Measurements from ENCODE around the gene KIF5C. TPM values are rescaled to one million over a fixed set of nuclear protein-coding genes. Genes with fewer than 3 reads are reported as not detected.
A peak's percentile ranks its signal among the peaks of the same experiment; 100 is the strongest.

KIF5C gene
- total and polyA plus RNA-seq, 2 experiments from 2014 or later: 45.0 to 49.1 TPM

- no peak for TF ChIP-seq ETS1 (IDR thresholded peaks at IDR 0.05)
Observed at GRCh38 chr2:148968776-148969319, 93.8 kb downstream of the KIF5C start (continued).

- Mint-ChIP-seq H3K27ac (0 out of 2 replicates have a peak overlapping the region, but pooled peaks have one; percentile 33), H3K4me1 (peaks cover 45% of the 10 kb centered on the region), H3K36me3 (ENCODE audit: low read depth) (peaks cover 19% of the 10 kb centered on the region; the same call in 2 of the 3 replicates), H3K27me3 (ENCODE audit: insufficient read depth, low read depth, poor library complexity) (peaks cover 3% of the 10 kb centered on the region), H3K4me3 (no peak overlapping the region), H3K9me3 (no peaks in the 10 kb centered on the region; the same call in 2 of the 3 replicates)
- no peaks in the 10 kb centered on the region for H3K36me3 ChIP-seq (ENCODE audit: insufficient read depth)
- DNase-seq (ENCODE audit: low spot score): no peak
- H3K9me2 ChIP-seq (ENCODE audit: insufficient read depth): peaks cover 4% of the 10 kb centered on the region; the same call in 1 of the 2 replicates
- H2AFZ ChIP-seq: no peak overlapping the region
- no peak overlapping the region for H3K4me2 ChIP-seq
- no peaks in the 10 kb centered on the region for H3K27me3 ChIP-seq (ENCODE audit: insufficient read depth)
- peak overlapping the region; percentile 36; the same call in 1 of the 2 replicates for H3K27ac ChIP-seq (ENCODE audit: low read depth)
- no peaks in the 10 kb centered on the region; the same call in 1 of the 2 replicates for H3K79me2 ChIP-seq (replicated peaks; ENCODE audit: insufficient read depth)
- H3F3A ChIP-seq (replicated peaks; ENCODE audit: low read depth): no peaks in the 10 kb centered on the region
- H4K20me1 ChIP-seq (replicated peaks; ENCODE audit: insufficient read depth): peaks cover 4% of the 10 kb centered on the region; the same call in 1 of the 2 replicates
- H3K4me3 ChIP-seq: no peak overlapping the region
- ATAC-seq: no peak
- peaks cover 34% of the 10 kb centered on the region for H3K4me1 ChIP-seq (ENCODE audit: insufficient read depth)
- TF ChIP-seq ETS1 (IDR thresholded peaks at IDR 0.05) (no peak), EZH2phosphoT487 (IDR thresholded peaks at IDR 0.05; ENCODE audit: unreplicated experiment) (no peak), NANOG (IDR thresholded peaks at IDR 0.05; ENCODE audit: borderline replicate concordance) (no peak), ZNF331 (CRISPR knock-in tag; IDR thresholded peaks at IDR 0.05; ENCODE audit: low read depth) (no peak), POLR2AphosphoS5 (IDR thresholded peaks at IDR 0.05; ENCODE audit: low read depth) (no peak), STAT1 (IDR thresholded peaks at IDR 0.05; ENCODE audit: unreplicated experiment) (no peak), CREB1 (CRISPR knock-in tag; IDR thresholded peaks at IDR 0.05; ENCODE audit: low read depth) (no peak), JUNB (IDR thresholded peaks at IDR 0.05; ENCODE audit: unreplicated experiment) (no peak), ZNF114 (CRISPR knock-in tag; IDR thresholded peaks at IDR 0.05) (no peak)
- TF ChIP-seq, protein P1, sequence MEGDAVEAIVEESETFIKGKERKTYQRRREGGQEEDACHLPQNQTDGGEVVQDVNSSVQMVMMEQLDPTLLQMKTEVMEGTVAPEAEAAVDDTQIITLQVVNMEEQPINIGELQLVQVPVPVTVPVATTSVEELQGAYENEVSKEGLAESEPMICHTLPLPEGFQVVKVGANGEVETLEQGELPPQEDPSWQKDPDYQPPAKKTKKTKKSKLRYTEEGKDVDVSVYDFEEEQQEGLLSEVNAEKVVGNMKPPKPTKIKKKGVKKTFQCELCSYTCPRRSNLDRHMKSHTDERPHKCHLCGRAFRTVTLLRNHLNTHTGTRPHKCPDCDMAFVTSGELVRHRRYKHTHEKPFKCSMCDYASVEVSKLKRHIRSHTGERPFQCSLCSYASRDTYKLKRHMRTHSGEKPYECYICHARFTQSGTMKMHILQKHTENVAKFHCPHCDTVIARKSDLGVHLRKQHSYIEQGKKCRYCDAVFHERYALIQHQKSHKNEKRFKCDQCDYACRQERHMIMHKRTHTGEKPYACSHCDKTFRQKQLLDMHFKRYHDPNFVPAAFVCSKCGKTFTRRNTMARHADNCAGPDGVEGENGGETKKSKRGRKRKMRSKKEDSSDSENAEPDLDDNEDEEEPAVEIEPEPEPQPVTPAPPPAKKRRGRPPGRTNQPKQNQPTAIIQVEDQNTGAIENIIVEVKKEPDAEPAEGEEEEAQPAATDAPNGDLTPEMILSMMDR (conservative IDR thresholded peaks at IDR 0.05; ENCODE audit: low read depth in 2 of 2): no peak
- TF ChIP-seq, protein P2, sequence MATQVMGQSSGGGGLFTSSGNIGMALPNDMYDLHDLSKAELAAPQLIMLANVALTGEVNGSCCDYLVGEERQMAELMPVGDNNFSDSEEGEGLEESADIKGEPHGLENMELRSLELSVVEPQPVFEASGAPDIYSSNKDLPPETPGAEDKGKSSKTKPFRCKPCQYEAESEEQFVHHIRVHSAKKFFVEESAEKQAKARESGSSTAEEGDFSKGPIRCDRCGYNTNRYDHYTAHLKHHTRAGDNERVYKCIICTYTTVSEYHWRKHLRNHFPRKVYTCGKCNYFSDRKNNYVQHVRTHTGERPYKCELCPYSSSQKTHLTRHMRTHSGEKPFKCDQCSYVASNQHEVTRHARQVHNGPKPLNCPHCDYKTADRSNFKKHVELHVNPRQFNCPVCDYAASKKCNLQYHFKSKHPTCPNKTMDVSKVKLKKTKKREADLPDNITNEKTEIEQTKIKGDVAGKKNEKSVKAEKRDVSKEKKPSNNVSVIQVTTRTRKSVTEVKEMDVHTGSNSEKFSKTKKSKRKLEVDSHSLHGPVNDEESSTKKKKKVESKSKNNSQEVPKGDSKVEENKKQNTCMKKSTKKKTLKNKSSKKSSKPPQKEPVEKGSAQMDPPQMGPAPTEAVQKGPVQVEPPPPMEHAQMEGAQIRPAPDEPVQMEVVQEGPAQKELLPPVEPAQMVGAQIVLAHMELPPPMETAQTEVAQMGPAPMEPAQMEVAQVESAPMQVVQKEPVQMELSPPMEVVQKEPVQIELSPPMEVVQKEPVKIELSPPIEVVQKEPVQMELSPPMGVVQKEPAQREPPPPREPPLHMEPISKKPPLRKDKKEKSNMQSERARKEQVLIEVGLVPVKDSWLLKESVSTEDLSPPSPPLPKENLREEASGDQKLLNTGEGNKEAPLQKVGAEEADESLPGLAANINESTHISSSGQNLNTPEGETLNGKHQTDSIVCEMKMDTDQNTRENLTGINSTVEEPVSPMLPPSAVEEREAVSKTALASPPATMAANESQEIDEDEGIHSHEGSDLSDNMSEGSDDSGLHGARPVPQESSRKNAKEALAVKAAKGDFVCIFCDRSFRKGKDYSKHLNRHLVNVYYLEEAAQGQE (IDR thresholded peaks at IDR 0.05; ENCODE audit: unreplicated experiment): no peak
Observed at GRCh38 chr2:148969659-148970061, 94.6 kb downstream of the KIF5C start.

Measured in GM23338 (cell line).